Measurements from ENCODE around the gene TRPM3.

Gene TRPM3

DNA sequence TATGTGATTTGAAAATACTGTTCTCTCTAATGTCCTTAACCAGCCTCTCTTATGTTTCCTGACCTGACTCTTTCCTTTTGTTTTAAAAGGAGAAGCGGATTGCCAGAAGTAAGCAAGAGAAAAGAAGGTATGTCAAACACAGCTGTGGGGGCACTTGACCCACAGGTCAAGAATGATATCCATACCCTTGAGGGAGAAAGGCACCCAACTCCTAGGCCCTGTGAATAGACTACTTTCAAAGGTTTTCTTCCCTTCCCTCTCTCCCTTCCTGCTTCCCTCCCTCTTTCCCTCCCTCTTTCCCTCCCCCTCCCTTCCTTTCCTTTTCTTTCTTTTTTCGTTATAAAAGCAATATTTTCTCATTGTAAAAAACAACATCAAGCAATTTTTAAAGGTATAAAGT, 306.8 kb downstream of the TRPM3 start:
- ChIA-PET CTCF (no interaction called here), POLR2A (no interaction called here)
- H3K4me3 ChIP-seq (ENCODE audit: low read depth, low read length): no peak overlapping the region
- no peak for DNase-seq (ENCODE audit: low read depth, low spot score)
- TF ChIP-seq, protein P1, sequence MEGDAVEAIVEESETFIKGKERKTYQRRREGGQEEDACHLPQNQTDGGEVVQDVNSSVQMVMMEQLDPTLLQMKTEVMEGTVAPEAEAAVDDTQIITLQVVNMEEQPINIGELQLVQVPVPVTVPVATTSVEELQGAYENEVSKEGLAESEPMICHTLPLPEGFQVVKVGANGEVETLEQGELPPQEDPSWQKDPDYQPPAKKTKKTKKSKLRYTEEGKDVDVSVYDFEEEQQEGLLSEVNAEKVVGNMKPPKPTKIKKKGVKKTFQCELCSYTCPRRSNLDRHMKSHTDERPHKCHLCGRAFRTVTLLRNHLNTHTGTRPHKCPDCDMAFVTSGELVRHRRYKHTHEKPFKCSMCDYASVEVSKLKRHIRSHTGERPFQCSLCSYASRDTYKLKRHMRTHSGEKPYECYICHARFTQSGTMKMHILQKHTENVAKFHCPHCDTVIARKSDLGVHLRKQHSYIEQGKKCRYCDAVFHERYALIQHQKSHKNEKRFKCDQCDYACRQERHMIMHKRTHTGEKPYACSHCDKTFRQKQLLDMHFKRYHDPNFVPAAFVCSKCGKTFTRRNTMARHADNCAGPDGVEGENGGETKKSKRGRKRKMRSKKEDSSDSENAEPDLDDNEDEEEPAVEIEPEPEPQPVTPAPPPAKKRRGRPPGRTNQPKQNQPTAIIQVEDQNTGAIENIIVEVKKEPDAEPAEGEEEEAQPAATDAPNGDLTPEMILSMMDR (IDR thresholded peaks at IDR 0.05; ENCODE audit: insufficient read depth, low read length, missing control alignments): no peak

DNA sequence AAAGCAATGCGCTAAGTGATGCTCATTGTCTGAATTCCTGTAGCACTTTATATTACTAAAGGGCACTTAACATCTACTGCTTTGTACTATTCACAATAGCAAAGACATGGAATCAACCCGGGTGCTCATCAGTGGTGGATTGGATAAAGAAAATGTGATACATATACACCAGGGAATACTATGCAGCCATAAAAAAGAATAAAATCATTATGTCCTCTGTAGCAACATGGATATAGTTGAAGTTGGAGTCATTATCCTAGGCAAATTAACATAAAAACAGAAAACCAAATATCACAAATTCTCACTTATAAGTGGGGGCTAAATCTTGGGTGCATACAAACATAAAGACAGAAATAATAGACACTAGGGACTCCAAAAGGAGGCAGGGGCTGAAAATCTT, 308.3 kb downstream of the TRPM3 start:
- POLR2A ChIA-PET: no interaction called here
- CTCF ChIA-PET: interaction anchor here (1.0 kb wide), 1 partner anchor 12 kb away, joined by 4 read pairs; no protein-coding TSS in a partner anchor
- no peak for DNase-seq (ENCODE audit: low read depth, low spot score)
- no peak overlapping the region for H3K4me3 ChIP-seq (ENCODE audit: low read depth, low read length)
- TF ChIP-seq, protein P1 (IDR thresholded peaks at IDR 0.05; ENCODE audit: insufficient read depth, low read length, missing control alignments): no peak

- no peak for DNase-seq (ENCODE audit: low read depth, low spot score)
- ChIA-PET CTCF (no interaction called here), POLR2A (no interaction called here)
- TF ChIP-seq, protein P1 (IDR thresholded peaks at IDR 0.05; ENCODE audit: insufficient read depth, low read length, missing control alignments): no peak
- no peak overlapping the region for H3K4me3 ChIP-seq (ENCODE audit: low read depth, low read length)
These were observed 309.8 kb downstream of the TRPM3 start for GRCh38 chr9:70811638-70812037.

- no peak overlapping the region for H3K4me3 ChIP-seq (ENCODE audit: low read depth, low read length)
- CTCF ChIA-PET: interaction anchor here (0.7 to 1.5 kb wide), 2 partner anchors 10 to 17 kb away, joined by 3 read pairs; no protein-coding TSS in a partner anchor
- DNase-seq (ENCODE audit: low read depth, low spot score): no peak
- POLR2A ChIA-PET: no interaction called here
- TF ChIP-seq, protein P1 (IDR thresholded peaks at IDR 0.05; ENCODE audit: insufficient read depth, low read length, missing control alignments): no peak
These were observed 314.5 kb downstream of the TRPM3 start for GRCh38 chr9:70806875-70807274.

- TF ChIP-seq, protein P1 (IDR thresholded peaks at IDR 0.05; ENCODE audit: insufficient read depth, low read length, missing control alignments): no peak
- POLR2A ChIA-PET: no interaction called here
- CTCF ChIA-PET: interaction anchor here (1.5 kb wide), 1 partner anchor 11 kb away, joined by 3 read pairs; no protein-coding TSS in a partner anchor
- no peak for DNase-seq (ENCODE audit: low read depth, low spot score)
- H3K4me3 ChIP-seq (ENCODE audit: low read depth, low read length): no peak overlapping the region
These were observed 315.5 kb downstream of the TRPM3 start for GRCh38 chr9:70805949-70806348.

DNA sequence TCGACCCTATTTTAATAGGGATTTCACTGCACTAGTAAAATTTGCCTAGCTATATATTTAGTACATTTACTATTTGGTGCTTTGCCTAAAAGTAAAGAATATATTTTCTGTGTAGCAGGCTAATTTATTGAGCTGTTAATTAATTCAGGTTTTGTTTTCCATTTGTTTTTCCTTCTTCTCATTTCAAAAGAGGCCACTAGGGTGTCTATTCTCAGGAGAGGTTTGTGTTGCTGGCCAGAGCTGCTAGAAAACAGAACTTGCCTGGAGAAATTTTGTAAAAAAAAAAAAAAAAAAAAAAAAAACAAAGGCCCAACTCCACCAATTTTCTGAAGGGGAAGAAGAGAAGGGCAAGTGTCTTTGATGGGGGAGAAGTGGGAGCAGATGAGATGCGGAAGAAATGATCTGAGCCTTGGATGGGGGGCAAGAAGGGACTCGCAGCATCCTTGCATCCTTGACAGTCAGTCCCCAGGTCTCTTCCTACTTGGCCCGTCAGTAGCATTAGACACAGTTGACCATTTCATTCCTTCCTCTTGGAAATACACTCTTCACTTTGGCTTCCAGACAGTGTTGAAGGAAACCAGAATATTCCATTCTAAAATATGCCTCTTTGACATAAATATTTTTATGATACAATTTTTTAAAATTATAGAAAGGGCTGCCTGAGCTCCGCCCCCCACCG, 318.5 kb downstream of the TRPM3 start:
- ChIA-PET CTCF (no interaction called here), POLR2A (no interaction called here)
- TF ChIP-seq, protein P1 (IDR thresholded peaks at IDR 0.05; ENCODE audit: insufficient read depth, low read length, missing control alignments): no peak
- no peak overlapping the region for H3K4me3 ChIP-seq (ENCODE audit: low read depth, low read length)
- no peak for DNase-seq (ENCODE audit: low read depth, low spot score)
